ENCODE data around the gene PKHD1.

PKHD1 gene

GRCh38 chr6:52042141-52042885 lies 45.1 kb downstream of the PKHD1 start:
- H3K27ac Mint-ChIP-seq = no peak overlapping the region
- no peak for DNase-seq (ENCODE audit: low spot score in 2 of 2)
- no peaks in the 10 kb centered on the region for H3K4me1 Mint-ChIP-seq
- ATAC-seq = no peak
- H3K4me3 Mint-ChIP-seq = no peak overlapping the region
- H3K9me3 Mint-ChIP-seq = no peaks in the 10 kb centered on the region
- H3K36me3 Mint-ChIP-seq = no peaks in the 10 kb centered on the region

- Mint-ChIP-seq H3K27ac (no peak overlapping the region), H3K36me3 (no peaks in the 10 kb centered on the region), H3K9me3 (no peaks in the 10 kb centered on the region), H3K4me3 (no peak overlapping the region), H3K4me1 (no peaks in the 10 kb centered on the region)
- DNase-seq (ENCODE audit: low spot score in 2 of 2) (no peak), ATAC-seq (no peak)
Measured at GRCh38 chr6:52041134-52041533, 46.3 kb downstream of the PKHD1 start.

DNA sequence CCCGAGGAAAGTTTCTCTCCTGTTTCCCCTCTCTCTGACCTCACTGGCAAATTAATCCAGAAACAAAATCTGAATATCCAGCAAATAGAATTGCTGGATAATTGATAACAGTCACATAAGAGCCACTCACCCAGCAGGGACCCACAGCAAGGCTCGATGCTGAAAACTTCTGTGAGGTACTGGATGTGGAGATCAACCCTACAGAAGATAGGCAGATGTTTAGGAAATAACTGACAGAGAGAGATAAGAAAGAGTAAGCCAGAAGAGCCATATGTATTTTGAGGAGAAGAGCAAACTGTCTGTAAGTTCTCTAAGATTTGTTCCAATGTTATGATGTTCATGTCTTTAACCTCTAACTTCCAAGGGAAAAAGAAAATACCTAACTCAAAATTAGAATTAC lies 59.7 kb downstream of the PKHD1 start:
- Mint-ChIP-seq H3K4me3 (no peak overlapping the region), H3K27ac (no peak overlapping the region), H3K9me3 (peaks cover 3% of the 10 kb centered on the region), H3K36me3 (no peaks in the 10 kb centered on the region), H3K4me1 (no peaks in the 10 kb centered on the region)
- no peak for DNase-seq (ENCODE audit: low spot score in 2 of 2)
- ATAC-seq = no peak

DNA sequence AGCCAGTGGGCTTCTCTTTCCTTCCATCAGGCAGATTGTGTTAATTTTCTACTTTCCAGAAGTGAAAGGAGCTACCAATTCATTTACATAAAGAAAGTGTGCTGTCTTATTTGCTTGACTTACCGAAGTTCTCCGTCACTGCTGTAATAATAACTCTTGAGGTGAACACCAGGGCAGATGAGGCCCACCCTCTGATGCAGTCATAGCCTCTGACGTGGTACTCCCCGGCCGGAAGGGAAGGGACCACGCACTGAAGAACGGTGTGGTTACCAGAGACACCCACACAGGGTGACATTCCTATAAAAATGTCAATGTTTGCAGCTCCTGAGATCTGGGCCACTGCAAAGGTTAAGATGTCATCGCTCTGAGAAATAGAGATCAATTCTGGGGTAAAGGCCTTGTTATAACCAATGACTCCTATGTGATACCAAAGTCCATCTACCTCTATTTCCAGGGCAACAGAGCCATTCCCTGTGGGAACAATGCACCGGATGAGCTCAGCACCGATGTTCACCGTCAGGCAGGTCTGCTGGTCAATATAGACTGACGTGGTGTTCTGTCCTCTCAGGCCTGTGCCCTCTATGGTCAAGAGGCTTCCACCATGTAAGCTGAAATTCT lies 62.9 kb downstream of the PKHD1 start:
- no peaks in the 10 kb centered on the region for H3K36me3 Mint-ChIP-seq
- H3K4me1 Mint-ChIP-seq = no peaks in the 10 kb centered on the region
- H3K4me3 Mint-ChIP-seq = no peak overlapping the region
- no peaks in the 10 kb centered on the region for H3K9me3 Mint-ChIP-seq
- DNase-seq (ENCODE audit: low spot score in 2 of 2) = no peak
- no peak overlapping the region for H3K27ac Mint-ChIP-seq
- no peak for ATAC-seq

- DNase-seq (ENCODE audit: low spot score in 2 of 2) = no peak
- H3K4me1 Mint-ChIP-seq = no peaks in the 10 kb centered on the region
- H3K36me3 Mint-ChIP-seq = no peaks in the 10 kb centered on the region
- H3K27ac Mint-ChIP-seq = no peak overlapping the region
- no peak for ATAC-seq
- H3K9me3 Mint-ChIP-seq = no peaks in the 10 kb centered on the region
- no peak overlapping the region for H3K4me3 Mint-ChIP-seq
Measured at GRCh38 chr6:52022675-52023074, 64.7 kb downstream of the PKHD1 start.

GRCh38 chr6:52020945-52021570 lies 66.4 kb downstream of the PKHD1 start:
- ATAC-seq (no peak), DNase-seq (ENCODE audit: low spot score in 2 of 2) (no peak)
- Mint-ChIP-seq H3K4me1 (no peaks in the 10 kb centered on the region), H3K4me3 (no peak overlapping the region), H3K9me3 (no peaks in the 10 kb centered on the region), H3K36me3 (no peaks in the 10 kb centered on the region), H3K27ac (no peak overlapping the region)

- Mint-ChIP-seq H3K4me1 (no peaks in the 10 kb centered on the region), H3K4me3 (no peak overlapping the region), H3K9me3 (no peaks in the 10 kb centered on the region), H3K36me3 (no peaks in the 10 kb centered on the region), H3K27ac (no peak overlapping the region)
- ATAC-seq (no peak), DNase-seq (ENCODE audit: low spot score in 2 of 2) (no peak)
Measured at GRCh38 chr6:52019881-52020280, 67.5 kb downstream of the PKHD1 start.

- no peak overlapping the region for H3K27ac Mint-ChIP-seq
- no peak for ATAC-seq
- H3K9me3 Mint-ChIP-seq = no peaks in the 10 kb centered on the region
- H3K4me3 Mint-ChIP-seq = no peak overlapping the region
- H3K4me1 Mint-ChIP-seq = no peaks in the 10 kb centered on the region
- H3K36me3 Mint-ChIP-seq = no peaks in the 10 kb centered on the region
- no peak for DNase-seq (ENCODE audit: low spot score in 2 of 2)
Measured at GRCh38 chr6:52019092-52019491, 68.3 kb downstream of the PKHD1 start.

DNA sequence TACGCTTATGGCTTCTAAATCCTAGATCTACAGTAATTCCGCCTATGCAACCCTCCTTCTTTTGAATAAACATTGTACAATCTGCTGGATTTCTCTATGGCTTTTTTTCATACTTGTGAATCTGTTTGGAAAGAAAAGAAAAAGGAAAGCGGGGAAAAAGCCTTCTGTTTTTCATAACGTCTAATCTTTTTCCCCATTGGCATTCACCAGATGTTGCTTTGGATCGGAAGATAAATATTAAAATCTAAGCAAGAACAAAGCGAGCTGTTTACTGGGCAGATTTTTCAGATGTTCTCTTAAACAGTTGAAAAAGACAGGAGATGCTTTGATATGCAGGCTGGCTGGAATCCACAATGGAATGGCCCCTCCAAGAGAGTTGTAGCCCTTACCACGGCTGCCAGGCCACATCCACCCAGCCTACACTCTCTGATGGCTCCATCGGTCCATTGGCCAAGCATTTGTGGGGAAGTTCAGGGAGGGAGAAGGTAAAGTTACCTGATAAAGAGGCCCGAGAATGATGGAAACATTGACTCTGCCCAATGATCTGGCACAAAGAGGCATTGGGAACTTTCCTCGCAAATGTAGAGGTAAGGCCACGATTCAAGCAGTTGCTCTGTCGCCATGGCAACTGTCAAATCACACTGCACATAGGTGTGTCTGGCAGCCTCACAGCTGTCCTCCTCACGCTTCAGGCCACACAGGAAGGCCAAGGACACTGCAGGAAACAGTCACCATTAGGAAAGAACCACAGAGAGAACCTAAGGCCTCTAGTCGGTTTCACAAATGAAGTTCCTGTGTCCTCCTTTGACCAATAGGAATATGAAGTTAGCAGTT lies 70.3 kb downstream of the PKHD1 start:
- DNase-seq (ENCODE audit: low spot score in 2 of 2) (no peak), ATAC-seq (no peak)
- H3K27ac Mint-ChIP-seq = no peak overlapping the region
- H3K36me3 Mint-ChIP-seq = no peaks in the 10 kb centered on the region
- no peak overlapping the region for H3K4me3 Mint-ChIP-seq
- no peaks in the 10 kb centered on the region for H3K4me1 Mint-ChIP-seq
- H3K9me3 Mint-ChIP-seq = no peaks in the 10 kb centered on the region

GRCh38 chr6:52015953-52016352 lies 71.5 kb downstream of the PKHD1 start:
- Mint-ChIP-seq H3K4me1 (no peaks in the 10 kb centered on the region), H3K36me3 (no peaks in the 10 kb centered on the region), H3K4me3 (no peak overlapping the region), H3K27ac (no peak overlapping the region), H3K9me3 (no peaks in the 10 kb centered on the region)
- DNase-seq (ENCODE audit: low spot score in 2 of 2) = no peak
- ATAC-seq = no peak

DNA sequence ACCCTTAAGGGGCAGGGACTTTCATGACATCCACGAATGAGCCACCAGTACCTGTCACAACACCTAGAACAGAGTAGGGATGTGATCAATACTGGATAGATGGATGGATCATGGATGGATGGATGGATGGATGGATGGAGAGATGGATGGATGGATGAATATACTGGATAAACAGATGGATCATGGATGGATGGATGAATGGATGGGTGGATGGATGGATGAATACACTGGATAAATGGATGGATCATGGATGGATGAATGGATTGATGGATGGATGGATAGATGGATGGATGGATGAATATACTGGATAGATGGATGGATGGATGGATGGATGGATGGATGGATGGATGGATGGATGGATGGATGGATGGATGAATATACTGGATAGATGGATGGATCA lies 73.0 kb downstream of the PKHD1 start:
- H3K4me3 Mint-ChIP-seq = no peak overlapping the region
- no peak overlapping the region for H3K27ac Mint-ChIP-seq
- DNase-seq (ENCODE audit: low spot score in 2 of 2) = no peak
- ATAC-seq = no peak
- H3K36me3 Mint-ChIP-seq = no peaks in the 10 kb centered on the region
- H3K9me3 Mint-ChIP-seq = no peaks in the 10 kb centered on the region
- no peaks in the 10 kb centered on the region for H3K4me1 Mint-ChIP-seq

- H3K4me1 Mint-ChIP-seq = no peaks in the 10 kb centered on the region
Measured at GRCh38 chr6:52013035-52013434, 74.4 kb downstream of the PKHD1 start.

DNA sequence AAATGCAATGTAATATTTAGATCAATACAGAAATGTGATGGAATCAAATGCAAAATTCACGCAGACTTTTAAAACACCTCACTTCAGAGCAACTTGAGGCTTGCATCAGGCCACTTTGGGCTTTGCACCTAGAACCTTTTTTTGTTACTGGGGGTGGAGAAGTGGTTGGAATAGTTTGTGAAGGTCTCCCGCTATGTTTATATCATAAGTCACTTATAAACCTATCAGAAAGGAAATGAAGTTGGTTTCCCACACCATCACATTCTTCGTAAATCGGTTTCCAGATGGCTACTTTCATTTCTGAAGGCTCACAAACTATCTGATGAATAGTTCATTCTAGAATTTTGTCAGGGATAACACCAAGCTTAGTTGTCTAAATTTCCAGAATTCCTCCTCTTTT lies 74.8 kb downstream of the PKHD1 start:
- no peak overlapping the region for H3K4me3 Mint-ChIP-seq
- H3K36me3 Mint-ChIP-seq = no peaks in the 10 kb centered on the region
- DNase-seq (ENCODE audit: low spot score in 2 of 2) (no peak), ATAC-seq (no peak)
- no peaks in the 10 kb centered on the region for H3K9me3 Mint-ChIP-seq
- H3K27ac Mint-ChIP-seq = no peak overlapping the region
- no peaks in the 10 kb centered on the region for H3K4me1 Mint-ChIP-seq

More at GRCh38 chr6:52013035-52013434, 74.4 kb downstream of the PKHD1 start:
- no peaks in the 10 kb centered on the region for H3K36me3 Mint-ChIP-seq
- H3K4me3 Mint-ChIP-seq = no peak overlapping the region
- no peak for DNase-seq (ENCODE audit: low spot score in 2 of 2)
- no peak for ATAC-seq
- H3K27ac Mint-ChIP-seq = no peak overlapping the region
- H3K9me3 Mint-ChIP-seq = no peaks in the 10 kb centered on the region

DNA sequence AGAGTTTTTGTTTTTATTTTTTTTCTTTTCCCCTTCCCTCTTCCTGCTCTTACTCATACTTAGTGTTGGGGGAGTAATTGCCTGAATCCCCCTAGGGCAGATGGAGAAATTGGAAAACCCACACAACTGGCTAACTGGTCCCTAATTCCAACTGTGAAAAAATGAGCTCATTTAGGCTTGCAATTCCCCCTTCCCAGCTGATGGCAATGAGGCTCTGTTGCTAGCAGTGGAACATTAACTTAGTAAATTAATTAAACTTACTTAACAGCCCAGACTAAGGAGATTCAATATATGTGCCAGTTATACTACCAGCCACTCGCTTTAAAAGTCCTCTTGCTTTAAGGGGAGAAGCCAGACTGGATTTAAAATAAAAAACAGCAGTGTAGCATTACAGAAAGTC lies 76.6 kb downstream of the PKHD1 start:
- DNase-seq (ENCODE audit: low spot score in 2 of 2) (no peak), ATAC-seq (no peak)
- Mint-ChIP-seq H3K9me3 (no peaks in the 10 kb centered on the region), H3K27ac (no peak overlapping the region), H3K36me3 (no peaks in the 10 kb centered on the region), H3K4me1 (no peaks in the 10 kb centered on the region), H3K4me3 (no peak overlapping the region)

DNA sequence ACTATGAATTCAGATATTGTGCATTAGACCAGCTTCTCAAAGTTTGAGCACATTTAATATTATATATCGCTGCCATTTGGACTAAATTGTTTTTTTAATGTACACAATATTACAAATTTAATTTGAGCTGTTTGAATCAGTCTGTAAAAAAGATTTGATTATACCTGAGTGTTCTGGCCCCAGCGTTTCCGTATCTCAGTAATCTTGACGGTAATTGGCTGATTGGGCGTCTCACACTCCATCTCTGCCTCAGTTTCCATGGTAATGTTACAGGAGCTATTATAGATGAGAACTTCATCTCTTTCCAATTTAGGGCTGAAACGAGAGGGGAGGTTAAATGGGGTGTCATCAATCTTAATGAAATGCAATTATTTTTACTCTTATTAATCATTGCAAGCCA lies 77.3 kb downstream of the PKHD1 start:
- no peaks in the 10 kb centered on the region for H3K36me3 Mint-ChIP-seq
- H3K4me1 Mint-ChIP-seq = no peaks in the 10 kb centered on the region
- H3K27ac Mint-ChIP-seq = no peak overlapping the region
- no peak overlapping the region for H3K4me3 Mint-ChIP-seq
- DNase-seq (ENCODE audit: low spot score in 2 of 2) (no peak), ATAC-seq (no peak)
- H3K9me3 Mint-ChIP-seq = no peaks in the 10 kb centered on the region
